Measurements from ENCODE around the gene NEBL.

The NEBL gene

GRCh38 chr10:20743942-20744341, 153.2 kb downstream of the NEBL start:
- H3K4me3 ChIP-seq (IDR thresholded peaks at IDR 0.05; ENCODE audit: insufficient read depth, low read depth, low read length) = no peak overlapping the region
- H3K27me3 ChIP-seq (ENCODE audit: insufficient read depth, low read depth) = no peaks in the 10 kb centered on the region
- H2AFZ ChIP-seq (ENCODE audit: low read depth) = no peak overlapping the region
- H3K9ac ChIP-seq = no peak overlapping the region
- no peaks in the 10 kb centered on the region for H3K36me3 ChIP-seq (ENCODE audit: insufficient read depth)
- H3K27ac ChIP-seq = no peak overlapping the region
- TF ChIP-seq, protein P1, sequence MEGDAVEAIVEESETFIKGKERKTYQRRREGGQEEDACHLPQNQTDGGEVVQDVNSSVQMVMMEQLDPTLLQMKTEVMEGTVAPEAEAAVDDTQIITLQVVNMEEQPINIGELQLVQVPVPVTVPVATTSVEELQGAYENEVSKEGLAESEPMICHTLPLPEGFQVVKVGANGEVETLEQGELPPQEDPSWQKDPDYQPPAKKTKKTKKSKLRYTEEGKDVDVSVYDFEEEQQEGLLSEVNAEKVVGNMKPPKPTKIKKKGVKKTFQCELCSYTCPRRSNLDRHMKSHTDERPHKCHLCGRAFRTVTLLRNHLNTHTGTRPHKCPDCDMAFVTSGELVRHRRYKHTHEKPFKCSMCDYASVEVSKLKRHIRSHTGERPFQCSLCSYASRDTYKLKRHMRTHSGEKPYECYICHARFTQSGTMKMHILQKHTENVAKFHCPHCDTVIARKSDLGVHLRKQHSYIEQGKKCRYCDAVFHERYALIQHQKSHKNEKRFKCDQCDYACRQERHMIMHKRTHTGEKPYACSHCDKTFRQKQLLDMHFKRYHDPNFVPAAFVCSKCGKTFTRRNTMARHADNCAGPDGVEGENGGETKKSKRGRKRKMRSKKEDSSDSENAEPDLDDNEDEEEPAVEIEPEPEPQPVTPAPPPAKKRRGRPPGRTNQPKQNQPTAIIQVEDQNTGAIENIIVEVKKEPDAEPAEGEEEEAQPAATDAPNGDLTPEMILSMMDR (conservative IDR thresholded peaks at IDR 0.05; ENCODE audit: low read depth, low read length) = no peak
- H3K4me1 ChIP-seq (ENCODE audit: low read depth, poor library complexity, severe bottlenecking) = no peaks in the 10 kb centered on the region
- H3K4me2 ChIP-seq = no peak overlapping the region
- no peaks in the 10 kb centered on the region for H4K20me1 ChIP-seq (ENCODE audit: insufficient read depth)
- no peaks in the 10 kb centered on the region for H3K79me2 ChIP-seq (ENCODE audit: insufficient read depth, low read depth)

GRCh38 chr10:20742737-20743541, 154.2 kb downstream of the NEBL start:
- Histone ChIP-seq H3K4me3 (IDR thresholded peaks at IDR 0.05; ENCODE audit: insufficient read depth, low read depth, low read length) (no peak overlapping the region), H3K79me2 (ENCODE audit: insufficient read depth, low read depth) (no peaks in the 10 kb centered on the region), H4K20me1 (ENCODE audit: insufficient read depth) (no peaks in the 10 kb centered on the region), H3K27me3 (ENCODE audit: insufficient read depth, low read depth) (no peaks in the 10 kb centered on the region), H3K27ac (no peak overlapping the region), H3K9ac (no peak overlapping the region), H3K4me2 (no peak overlapping the region), H3K4me1 (ENCODE audit: low read depth, poor library complexity, severe bottlenecking) (no peaks in the 10 kb centered on the region), H3K36me3 (ENCODE audit: insufficient read depth) (no peaks in the 10 kb centered on the region), H2AFZ (ENCODE audit: low read depth) (no peak overlapping the region)
- TF ChIP-seq, protein P1 (conservative IDR thresholded peaks at IDR 0.05; ENCODE audit: low read depth, low read length) = no peak

DNA sequence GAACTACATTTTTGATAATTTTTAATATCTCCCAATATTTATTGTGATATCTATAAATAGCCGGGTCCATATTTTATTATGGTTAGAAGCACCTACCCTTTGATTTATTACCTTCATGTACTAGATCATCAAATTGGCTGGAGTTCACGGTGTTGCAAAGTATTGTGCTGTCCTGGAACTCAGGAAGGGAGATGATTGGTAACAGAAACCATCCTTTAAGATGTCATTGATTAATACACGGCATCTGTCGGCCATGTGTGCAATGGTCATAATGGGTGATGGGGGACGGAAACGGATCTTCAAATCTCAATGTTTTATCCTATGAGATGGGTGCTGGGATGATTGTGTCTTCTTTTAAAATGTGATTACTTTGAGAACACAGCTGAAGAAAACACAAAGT, 157.0 kb downstream of the NEBL start:
- no peak overlapping the region for H2AFZ ChIP-seq (ENCODE audit: low read depth)
- H3K27me3 ChIP-seq (ENCODE audit: insufficient read depth, low read depth) = no peaks in the 10 kb centered on the region
- no peak overlapping the region for H3K27ac ChIP-seq
- TF ChIP-seq, protein P1 (conservative IDR thresholded peaks at IDR 0.05; ENCODE audit: low read depth, low read length) = no peak
- H3K4me3 ChIP-seq (IDR thresholded peaks at IDR 0.05; ENCODE audit: insufficient read depth, low read depth, low read length) = no peak overlapping the region
- H3K9ac ChIP-seq = no peak overlapping the region
- H3K79me2 ChIP-seq (ENCODE audit: insufficient read depth, low read depth) = no peaks in the 10 kb centered on the region
- H3K4me1 ChIP-seq (ENCODE audit: low read depth, poor library complexity, severe bottlenecking) = no peaks in the 10 kb centered on the region
- H4K20me1 ChIP-seq (ENCODE audit: insufficient read depth) = no peaks in the 10 kb centered on the region
- H3K4me2 ChIP-seq = no peak overlapping the region
- H3K36me3 ChIP-seq (ENCODE audit: insufficient read depth) = no peaks in the 10 kb centered on the region

DNA sequence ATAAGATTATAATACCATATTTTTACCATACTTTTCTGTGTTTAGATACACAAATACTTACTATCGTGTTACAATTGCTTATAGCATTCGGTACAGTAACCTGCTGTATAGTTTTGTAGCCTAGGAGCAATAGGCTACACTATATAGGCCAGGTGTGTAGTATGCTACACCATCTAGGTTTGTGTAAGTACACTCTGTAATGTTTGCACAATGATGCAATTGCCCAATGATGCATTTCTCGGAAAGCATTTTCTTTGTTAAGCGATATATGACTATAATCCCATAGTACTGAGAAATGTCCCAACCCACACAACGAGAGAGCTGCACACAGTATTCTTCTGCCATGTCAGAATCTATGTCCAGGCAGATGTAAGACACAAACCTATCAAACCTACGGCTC, 160.0 kb downstream of the NEBL start:
- H3K9ac ChIP-seq = no peak overlapping the region
- no peaks in the 10 kb centered on the region for H3K36me3 ChIP-seq (ENCODE audit: insufficient read depth)
- H4K20me1 ChIP-seq (ENCODE audit: insufficient read depth) = no peaks in the 10 kb centered on the region
- no peak overlapping the region for H3K4me3 ChIP-seq (IDR thresholded peaks at IDR 0.05; ENCODE audit: insufficient read depth, low read depth, low read length)
- TF ChIP-seq, protein P1 (conservative IDR thresholded peaks at IDR 0.05; ENCODE audit: low read depth, low read length) = no peak
- no peak overlapping the region for H3K27ac ChIP-seq
- H2AFZ ChIP-seq (ENCODE audit: low read depth) = no peak overlapping the region
- no peaks in the 10 kb centered on the region for H3K27me3 ChIP-seq (ENCODE audit: insufficient read depth, low read depth)
- H3K79me2 ChIP-seq (ENCODE audit: insufficient read depth, low read depth) = no peaks in the 10 kb centered on the region
- H3K4me1 ChIP-seq (ENCODE audit: low read depth, poor library complexity, severe bottlenecking) = no peaks in the 10 kb centered on the region
- H3K4me2 ChIP-seq = no peak overlapping the region

Measured in KMS-11 (cell line).